HCT116 (cell line): ENCODE results near the gene ITPKB. TPM values are rescaled to one million over a fixed set of nuclear protein-coding genes. Genes with fewer than 3 reads are reported as not detected.

ENCODE experiments used
- ATAC-seq: fragments of 200-7000 bp; cut with Tn5 transposase; 2 replicates; pipeline ENCODE4 v1.9.1; 2020; ENCODE audit warnings: mild to moderate bottlenecking, moderate library complexity
- BruUV-seq: library from RNA; stranded (reverse); fragments of 400-500 nt; replicated peaks from 2 replicates; lab custom pipeline; 2021; lab: Mats Ljungman, UMichigan
- CTCF ChIA-PET: fragments of 300-600 bp; sonication (Branson Sonifier 250); formaldehyde crosslinking; loops from one replicate; lab custom pipeline; 2021; ENCODE audit warnings: antibody characterized with exemption; lab: Charles Lee
- POLR2A ChIA-PET: fragments of 300-600, 350-600 bp; sonication (Branson Sonifier 250); formaldehyde crosslinking; loops from one replicate; lab custom pipeline; 2021; ENCODE audit warnings: antibody characterized with exemption; lab: Charles Lee
- RAD21 ChIA-PET, 2 experiments: fragments of 300-600 bp; sonication (Branson Sonifier 250); formaldehyde crosslinking; loops; one replicate each; lab custom pipeline; 2023; ENCODE audit warnings: low total read pairs in 2 of 2; ENCODE audit not compliant: uncharacterized antibody in 2 of 2, unreplicated experiment in 2 of 2, low non-redundant PET in 1 of 2; lab: Charles Lee
- DNase-seq: peaks from one replicate; pipeline ENCODE4 v3.0.0-alpha.2; 2010; ENCODE audit warnings: low read depth, low spot score
- H2AFZ ChIP-seq: fragments of 200-600 bp; shearing (Covaris generic), sonication (generic); 2 replicates; pipeline ENCODE4 v1.6.1; 2017; ENCODE audit warnings: low read depth, mixed run types, mixed read lengths, antibody characterized with exemption, low read length; ENCODE audit not compliant: poor library complexity, severe bottlenecking
- H3K27ac ChIP-seq: 2 replicates; pipeline ENCODE4 v1.5.1; 2012; ENCODE audit warnings: low read depth, low read length
- H3K27me3 ChIP-seq: fragments of 200-600 bp; sonication (generic); 2 replicates; pipeline ENCODE4 v1.6.1; 2016; ENCODE audit warnings: mixed run types, low read length, mixed read lengths; ENCODE audit not compliant: insufficient read depth
- H3K36me3 ChIP-seq, 2 experiments: fragments of 200-500 bp in 1 of 2; fragments of 200-600 bp in 1 of 2; sonication (Bioruptor generic) in 1 of 2; sonication (generic) in 1 of 2; 2 replicates each; pipeline versions ENCODE4 v1.5.1 to v1.6.1; 2014 to 2016; ENCODE audit warnings: low read length in 2 of 2, inconsistent platforms in 1 of 2, mixed read lengths in 1 of 2, mixed run types in 1 of 2; ENCODE audit not compliant: insufficient read depth in 2 of 2, control insufficient read depth in 1 of 2
- H3K4me1 ChIP-seq, 2 experiments: fragments of 200-600 bp in 1 of 2; sonication (generic) in 1 of 2; 2 replicates each; pipeline versions ENCODE4 v1.5.1 to v1.6.1; 2012 to 2017; ENCODE audit warnings: low read length in 2 of 2, inconsistent platforms in 1 of 2, mild to moderate bottlenecking in 1 of 2, mixed read lengths in 1 of 2, mixed run types in 1 of 2, moderate library complexity in 1 of 2; ENCODE audit not compliant: insufficient read depth in 2 of 2, control insufficient read depth in 1 of 2
- H3K4me2 ChIP-seq: fragments of 200-600 bp; sonication (generic); 2 replicates; pipeline ENCODE4 v1.6.1; 2017; ENCODE audit warnings: mixed run types, low read length, mixed read lengths
- H3K4me3 ChIP-seq, 2 experiments: fragments of 200-600 bp in 1 of 2; sonication (generic) in 1 of 2; replicated peaks in 1 of 2; 2 replicates each; pipeline ENCODE4 v1.5.1; 2011 to 2016; ENCODE audit warnings: low read length in 2 of 2, control low read depth in 1 of 2, low read depth in 1 of 2, mild to moderate bottlenecking in 1 of 2, mixed read lengths in 1 of 2, mixed run types in 1 of 2
- H3K79me2 ChIP-seq: fragments of 200-600 bp; sonication (generic); 2 replicates; pipeline ENCODE4 v1.6.1; 2017; ENCODE audit warnings: mild to moderate bottlenecking, mixed run types, low read length, moderate library complexity, mixed read lengths; ENCODE audit not compliant: insufficient read depth
- H3K9ac ChIP-seq: fragments of 200-600 bp; sonication (generic); 2 replicates; pipeline ENCODE4 v1.6.1; 2016; ENCODE audit warnings: low read length, mixed read lengths
- H3K9me2 ChIP-seq: fragments of 200-600 bp; sonication (generic), shearing (Covaris generic); 2 replicates; pipeline ENCODE4 v1.6.1; 2017; ENCODE audit warnings: mixed run types, mild to moderate bottlenecking, moderate library complexity; ENCODE audit not compliant: insufficient read depth
- H3K9me3 ChIP-seq, 2 experiments: fragments of 200-500 bp in 1 of 2; fragments of 200-600 bp in 1 of 2; sonication (Bioruptor generic) in 1 of 2; sonication (generic) in 1 of 2; 2 replicates each; pipeline ENCODE4 v1.6.1; 2014 to 2017; ENCODE audit warnings: low read length in 2 of 2, mixed read lengths in 2 of 2, inconsistent platforms in 1 of 2, low read depth in 1 of 2, mild to moderate bottlenecking in 1 of 2, mixed run types in 1 of 2, moderate library complexity in 1 of 2; ENCODE audit not compliant: control insufficient read depth in 1 of 2, insufficient read depth in 1 of 2
- H4K20me1 ChIP-seq: fragments of 200-600 bp; sonication (generic), shearing (Covaris generic); 2 replicates; pipeline ENCODE4 v1.6.1; 2017; ENCODE audit warnings: mixed run types, mild to moderate bottlenecking, moderate library complexity; ENCODE audit not compliant: insufficient read depth
- CBX3 ChIP-seq: IDR thresholded peaks from 2 replicates; pipeline ENCODE4 v1.6.1; 2012; ENCODE audit warnings: low read depth
- CEBPB ChIP-seq: IDR thresholded peaks from 2 replicates; pipeline ENCODE4 v1.6.1; 2012; ENCODE audit warnings: low read depth
- CTCF ChIP-seq, 3 experiments: fragments of 200-600 bp in 1 of 3; sonication (generic) in 1 of 3; IDR thresholded peaks in 2 of 3; conservative IDR thresholded peaks in 1 of 3; 2 replicates each; pipeline ENCODE4 v1.5.1; 2012 to 2017; ENCODE audit warnings: low read depth in 2 of 3, low read length in 2 of 3, antibody characterized with exemption in 1 of 3, borderline replicate concordance in 1 of 3, control low read depth in 1 of 3, mild to moderate bottlenecking in 1 of 3, mixed read lengths in 1 of 3, mixed run types in 1 of 3, moderate library complexity in 1 of 3; ENCODE audit not compliant: insufficient read depth in 1 of 3
- EGR1 ChIP-seq: IDR thresholded peaks from 2 replicates; pipeline ENCODE4 v1.6.1; 2012; ENCODE audit warnings: low read depth
- ELF1 ChIP-seq: IDR thresholded peaks from 2 replicates; pipeline ENCODE4 v1.6.1; 2012; ENCODE audit warnings: low read depth, borderline replicate concordance
- EZH2 ChIP-seq: fragments of 200-600 bp; sonication (generic); IDR thresholded peaks from 2 replicates; pipeline ENCODE4 v1.6.1; 2017; ENCODE audit warnings: antibody characterized with exemption, mixed run types
- EZH2phosphoT487 ChIP-seq: fragments of 200-600 bp; IDR thresholded peaks from 2 replicates; pipeline ENCODE4 v1.6.1; 2018; ENCODE audit warnings: antibody characterized with exemption, borderline replicate concordance
- POLR2A ChIP-seq: IDR thresholded peaks from 2 replicates; pipeline ENCODE4 v1.7.0; 2011; ENCODE audit warnings: borderline replicate concordance; ENCODE audit not compliant: insufficient read depth, insufficient read length; ENCODE audit errors: extremely low read depth
- REST ChIP-seq: IDR thresholded peaks from 2 replicates; pipeline ENCODE4 v1.6.1; 2012; ENCODE audit warnings: low read depth
- SIN3A ChIP-seq: IDR thresholded peaks from 2 replicates; pipeline ENCODE4 v1.6.1; 2012; ENCODE audit warnings: low read depth
- SP1 ChIP-seq: IDR thresholded peaks from 2 replicates; pipeline ENCODE4 v1.6.1; 2012; ENCODE audit warnings: low read depth
- SRF ChIP-seq: IDR thresholded peaks from 2 replicates; pipeline ENCODE4 v1.6.1; 2012; ENCODE audit warnings: low read depth
- TCF7L2 ChIP-seq: IDR thresholded peaks from 2 replicates; pipeline ENCODE4 v1.7.0; 2011; ENCODE audit warnings: borderline replicate concordance, inconsistent platforms; ENCODE audit not compliant: insufficient read depth, insufficient read length; ENCODE audit errors: extremely low read depth
- ZNF274 ChIP-seq: fragments of 200-500 bp; sonication (Bioruptor generic); IDR thresholded peaks from 2 replicates; pipeline ENCODE4 v1.6.1; 2014; ENCODE audit warnings: mild to moderate bottlenecking, low read depth, low read length, inconsistent platforms
- intact Hi-C: fragments of 100-400 bp; cut with micrococcal nuclease; formaldehyde crosslinking; loops from 2 replicates; pipeline ENCODE4 v1.10.0; 2022
- total RNA-seq: library from RNA; stranded (reverse); gene quantifications from one replicate; pipeline ENCODE4 v1.2.1, GENCODE V29; 2021; ENCODE audit not compliant: unreplicated experiment

Gene ITPKB
- total RNA-seq, 1 experiment from 2014 or later = 4.4 TPM

- Histone ChIP-seq H3K27me3 (no peaks in the 10 kb centered on the region), H3K9ac (no peak overlapping the region), H3K27ac (no peak overlapping the region), H4K20me1 (no peaks in the 10 kb centered on the region), H2AFZ (no peak overlapping the region), H3K4me3 (no peak overlapping the region), H3K36me3 (no peaks in the 10 kb centered on the region), H3K4me2 (no peak overlapping the region), H3K9me2 (no peaks in the 10 kb centered on the region), H3K79me2 (no peaks in the 10 kb centered on the region), H3K4me1 (no peaks in the 10 kb centered on the region), H3K9me3 (no peaks in the 10 kb centered on the region)
- BruUV-seq = no TSS peak
- ChIA-PET POLR2A (no interaction called here), RAD21 (no interaction called here), CTCF (no interaction called here)
- no peak for ATAC-seq
- intact Hi-C loops = no loop called here
- DNase-seq = no peak
- no peak for TF ChIP-seq ELF1
- no peak for TF ChIP-seq SIN3A
- no peak for TF ChIP-seq EZH2
- no peak for TF ChIP-seq EGR1
- no peak for TF ChIP-seq SP1
- no peak for TF ChIP-seq REST
- no peak for TF ChIP-seq EZH2phosphoT487
- TF ChIP-seq ZNF274 = no peak
- TF ChIP-seq CBX3 = no peak
- no peak for TF ChIP-seq CTCF (IDR thresholded peaks at IDR 0.05 in 2 of 3, conservative IDR thresholded peaks at IDR 0.05 in 1 of 3; ENCODE audit: borderline replicate concordance in 1 of 3, insufficient read depth in 1 of 3, low read depth in 2 of 3, low read length in 2 of 3)
- TF ChIP-seq SRF = no peak
- no peak for TF ChIP-seq CEBPB
- TF ChIP-seq TCF7L2 = no peak
- TF ChIP-seq POLR2A = no peak
Measured at GRCh38 chr1:226754097-226754496, 15.0 kb upstream of the ITPKB start.
